Prostate gland (tissue), 2 donors: ENCODE data around the gene RARS1. TPM values are rescaled to one million over a fixed set of nuclear protein-coding genes. Genes with fewer than 3 reads are reported as not detected.

Experiments used
- DNase-seq: peaks from one replicate; pipeline ENCODE4 v3.0.0-alpha.2; 2019; ENCODE audit warnings: low spot score
- H3K27ac ChIP-seq, 2 donors: fragments of 200-600 bp; sonication (generic); 2 replicates each; pipeline ENCODE4 v1.5.1; 2017 to 2019
- H3K27me3 ChIP-seq: fragments of 200-600 bp; sonication (generic); replicated peaks from 2 replicates; pipeline ENCODE4 v1.5.1; 2019; ENCODE audit not compliant: insufficient read depth
- H3K36me3 ChIP-seq, 2 donors: fragments of 200-600 bp; sonication (generic); 1 replicate in 1 of 2; 2 replicates in 1 of 2; pipeline versions ENCODE4 v1.5.1 to v1.8.1; 2017 to 2019
- H3K4me1 ChIP-seq: fragments of 200-600 bp; sonication (generic); replicated peaks from 2 replicates; pipeline ENCODE4 v1.5.1; 2019
- H3K4me3 ChIP-seq, 2 donors: fragments of 200-600 bp; sonication (generic); 2 replicates each; pipeline ENCODE4 v1.5.1; 2017 to 2019
- H3K9me3 ChIP-seq: fragments of 200-600 bp; sonication (generic); 2 replicates; pipeline ENCODE4 v1.5.1; 2017
- POLR2A ChIP-seq: fragments of 450-650 bp; IDR thresholded peaks from one replicate; pipeline ENCODE4 v1.6.1; 2016; ENCODE audit warnings: antibody characterized with exemption, mild to moderate bottlenecking
- POLR2AphosphoS5 ChIP-seq: sonication (generic); formaldehyde crosslinking; IDR thresholded peaks from one replicate; pipeline ENCODE4 v1.6.1; 2017; ENCODE audit warnings: antibody characterized with exemption
- WGBS: methylation state at CpG from one replicate; pipeline ENCODE4 v1.1.5; 2018; 5-methylcytosine and 5-hydroxymethylcytosine counted together
- intact Hi-C: fragments of 100-400 bp; cut with DNase I; formaldehyde crosslinking; loops from one replicate; pipeline ENCODE4 v1.14.2; 2022
- total RNA-seq, 2 donors: library from RNA; depleted of rRNA; stranded (reverse); fragments of >200 nt; gene quantifications; one replicate each; pipeline ENCODE4 v1.1.0, GENCODE V29; 2016
- TF ChIP-seq, protein P1 (sequence below), 4 experiments: fragments of 200-600 bp in 2 of 4; fragments of 450-650 bp in 2 of 4; sonication (generic) in 2 of 4; IDR thresholded peaks; 1 replicate in 3 of 4; 2 replicates in 1 of 4; pipeline ENCODE4 v1.5.1; 2016 to 2019; ENCODE audit warnings: antibody characterized with exemption in 4 of 4, mild to moderate bottlenecking in 2 of 4, moderate library complexity in 2 of 4

RARS1 gene
- total RNA-seq, 2 donors from 2014 or later, result 71.6 to 86.6 TPM

DNA sequence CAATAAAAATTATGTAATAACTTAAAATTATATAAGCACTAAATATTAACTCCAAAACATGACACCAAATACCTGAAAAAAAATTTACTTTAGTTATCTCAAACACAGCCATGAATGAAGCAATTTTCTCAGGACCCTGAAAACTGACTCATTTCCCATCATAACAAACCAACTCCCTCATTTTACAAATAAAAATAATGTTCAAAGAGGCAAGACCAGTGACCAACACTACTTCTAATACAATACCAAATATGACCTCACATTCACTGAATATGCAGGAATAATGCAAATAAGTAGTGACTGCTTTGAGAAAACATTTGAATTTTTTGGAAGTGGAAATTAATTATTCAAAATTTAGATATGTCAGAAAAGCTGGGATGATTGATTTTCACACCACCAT is 64.4 kb downstream of the RARS1 start:
- H3K9me3 ChIP-seq, result no peaks in the 10 kb centered on the region
- H3K36me3 ChIP-seq, result no peaks in the 10 kb centered on the region
- intact Hi-C loops, result no loop called here

GRCh38 chr5:168552146-168552545 is 65.9 kb downstream of the RARS1 start:
- no peak for TF ChIP-seq POLR2A
- TF ChIP-seq, protein P1, sequence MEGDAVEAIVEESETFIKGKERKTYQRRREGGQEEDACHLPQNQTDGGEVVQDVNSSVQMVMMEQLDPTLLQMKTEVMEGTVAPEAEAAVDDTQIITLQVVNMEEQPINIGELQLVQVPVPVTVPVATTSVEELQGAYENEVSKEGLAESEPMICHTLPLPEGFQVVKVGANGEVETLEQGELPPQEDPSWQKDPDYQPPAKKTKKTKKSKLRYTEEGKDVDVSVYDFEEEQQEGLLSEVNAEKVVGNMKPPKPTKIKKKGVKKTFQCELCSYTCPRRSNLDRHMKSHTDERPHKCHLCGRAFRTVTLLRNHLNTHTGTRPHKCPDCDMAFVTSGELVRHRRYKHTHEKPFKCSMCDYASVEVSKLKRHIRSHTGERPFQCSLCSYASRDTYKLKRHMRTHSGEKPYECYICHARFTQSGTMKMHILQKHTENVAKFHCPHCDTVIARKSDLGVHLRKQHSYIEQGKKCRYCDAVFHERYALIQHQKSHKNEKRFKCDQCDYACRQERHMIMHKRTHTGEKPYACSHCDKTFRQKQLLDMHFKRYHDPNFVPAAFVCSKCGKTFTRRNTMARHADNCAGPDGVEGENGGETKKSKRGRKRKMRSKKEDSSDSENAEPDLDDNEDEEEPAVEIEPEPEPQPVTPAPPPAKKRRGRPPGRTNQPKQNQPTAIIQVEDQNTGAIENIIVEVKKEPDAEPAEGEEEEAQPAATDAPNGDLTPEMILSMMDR (IDR thresholded peaks at IDR 0.05), result no peak
- TF ChIP-seq POLR2AphosphoS5, result no peak
- H3K27ac ChIP-seq, result no peak overlapping the region
- DNase-seq, result no peak
- H3K27me3 ChIP-seq, result no peaks in the 10 kb centered on the region
- no peaks in the 10 kb centered on the region for H3K9me3 ChIP-seq
- H3K4me1 ChIP-seq, result no peaks in the 10 kb centered on the region
- 48% methylated on average over 1 of the region's 1 CpG for WGBS
- H3K36me3 ChIP-seq, result no peaks in the 10 kb centered on the region
- no peak overlapping the region for H3K4me3 ChIP-seq
- intact Hi-C loops, result no loop called here

More for the DNA sequence above, 64.4 kb downstream of the RARS1 start:
- TF ChIP-seq POLR2A, result no peak
- TF ChIP-seq, protein P1 (IDR thresholded peaks at IDR 0.05), result no peak
- no peak for DNase-seq
- Histone ChIP-seq H3K27me3 (no peaks in the 10 kb centered on the region), H3K4me1 (no peaks in the 10 kb centered on the region), H3K27ac (no peak overlapping the region), H3K4me3 (no peak overlapping the region)

DNA sequence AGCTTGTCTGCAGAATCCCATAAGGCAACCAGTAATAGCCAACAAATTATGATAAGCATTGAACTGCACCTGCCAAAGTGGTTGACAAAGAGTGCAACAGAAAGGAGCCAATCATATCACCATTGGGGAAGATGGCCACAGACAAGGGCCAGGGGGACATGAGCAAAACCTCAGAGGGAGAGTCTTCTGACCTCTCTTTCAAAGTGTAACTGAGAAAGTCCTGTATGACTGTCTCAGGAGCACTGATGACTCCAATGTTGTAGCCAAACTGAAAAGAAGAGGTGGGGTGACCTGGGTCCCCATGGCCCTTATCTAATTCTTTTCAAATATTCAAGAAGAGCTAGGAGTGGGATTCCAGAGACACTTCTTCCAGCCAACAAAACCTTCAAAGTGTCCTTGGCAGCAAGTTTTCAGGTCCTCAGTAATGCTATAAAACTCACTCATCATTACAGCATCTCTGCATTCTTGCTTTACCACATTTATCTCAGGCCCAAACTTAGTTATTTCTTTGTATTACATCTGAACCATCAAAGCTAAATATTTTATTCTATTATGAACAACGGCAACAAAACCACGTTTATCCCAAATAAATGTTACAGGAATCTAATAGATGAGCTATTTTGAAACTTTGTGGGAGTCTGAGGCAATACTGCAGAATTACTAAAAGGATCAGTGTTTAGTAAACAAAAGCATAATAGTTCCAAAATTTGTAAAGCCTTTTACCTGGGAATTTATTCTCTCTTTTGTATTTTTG is 67.3 kb downstream of the RARS1 start:
- Histone ChIP-seq H3K4me1 (no peaks in the 10 kb centered on the region), H3K27ac (no peak overlapping the region), H3K36me3 (no peaks in the 10 kb centered on the region), H3K4me3 (no peak overlapping the region), H3K9me3 (no peaks in the 10 kb centered on the region), H3K27me3 (no peaks in the 10 kb centered on the region)
- WGBS, result 90% methylated on average over 2 of the region's 2 CpGs
- TF ChIP-seq, protein P1 (IDR thresholded peaks at IDR 0.05), result no peak
- TF ChIP-seq POLR2A (no peak), POLR2AphosphoS5 (no peak)
- DNase-seq, result no peak
- intact Hi-C loops, result no loop called here

DNA sequence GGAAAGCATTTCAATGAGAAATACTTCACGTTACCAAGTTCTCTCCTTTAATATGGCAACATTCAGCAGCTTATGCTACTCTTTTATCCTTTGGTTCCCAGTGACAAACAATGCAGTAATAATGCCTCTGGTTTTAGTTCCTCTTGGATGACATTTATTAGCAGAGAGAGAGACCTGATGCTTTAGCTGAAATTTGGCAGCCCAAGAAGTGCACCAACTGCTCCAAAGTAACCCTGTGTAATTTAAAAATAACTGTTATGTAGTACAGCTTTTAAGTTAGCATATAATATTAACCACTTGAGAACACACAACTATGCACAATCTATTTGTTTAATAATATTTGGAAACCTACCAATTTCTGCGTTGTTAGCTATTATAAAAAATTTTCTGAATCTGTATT is 71.1 kb downstream of the RARS1 start:
- WGBS, result 61% methylated on average over 2 of the region's 2 CpGs
- intact Hi-C loops, result no loop called here
- TF ChIP-seq POLR2A, result no peak
- TF ChIP-seq POLR2AphosphoS5, result no peak
- TF ChIP-seq, protein P1 (IDR thresholded peaks at IDR 0.05), result no peak

GRCh38 chr5:168562279-168562678 is 76.0 kb downstream of the RARS1 start:
- 50% methylated on average over 2 of the region's 2 CpGs for WGBS
- DNase-seq, result no peak
- intact Hi-C loops, result no loop called here
- Histone ChIP-seq H3K9me3 (no peaks in the 10 kb centered on the region), H3K36me3 (no peaks in the 10 kb centered on the region), H3K4me1 (no peaks in the 10 kb centered on the region), H3K27ac (no peak overlapping the region), H3K27me3 (no peaks in the 10 kb centered on the region), H3K4me3 (no peak overlapping the region)
- TF ChIP-seq POLR2A (no peak), POLR2AphosphoS5 (no peak)
- TF ChIP-seq, protein P1 (IDR thresholded peaks at IDR 0.05), result no peak

More for the DNA sequence above, 71.1 kb downstream of the RARS1 start:
- Histone ChIP-seq H3K4me1 (no peaks in the 10 kb centered on the region), H3K27me3 (no peaks in the 10 kb centered on the region), H3K4me3 (no peak overlapping the region), H3K9me3 (no peaks in the 10 kb centered on the region), H3K27ac (no peak overlapping the region), H3K36me3 (no peaks in the 10 kb centered on the region)
- DNase-seq, result no peak
